ENCODE measurements around the gene TSPAN15. TPM values are rescaled to one million over a fixed set of nuclear protein-coding genes. Genes with fewer than 3 reads are reported as not detected.

TSPAN15 gene
- total RNA-seq, 3 donors from 2014 or later (not counting 1 experiment from before 2014, with no cell fraction given), result 1.3 to 3.9 (median 2.1) TPM

- intact Hi-C loops (cut with micrococcal nuclease), result loop anchor here (5.0 kb wide), 2 partner anchors 102 to 272 kb away; no protein-coding TSS in a partner anchor
- H3K36me3 Mint-ChIP-seq, result no peaks in the 10 kb centered on the region
- Histone ChIP-seq H3K27me3 (ENCODE audit: control insufficient read depth, insufficient read depth, low read length) (peaks cover 3% of the 10 kb centered on the region), H3K9me3 (ENCODE audit: control insufficient read depth, insufficient read depth, low read length) (no peaks in the 10 kb centered on the region), H3K27ac (ENCODE audit: low read length) (no peak overlapping the region), H3K4me1 (ENCODE audit: control insufficient read depth, insufficient read depth, low read length) (peaks cover 7% of the 10 kb centered on the region), H3K36me3 (ENCODE audit: control insufficient read depth, insufficient read depth, low read length) (no peaks in the 10 kb centered on the region), H3K4me3 (ENCODE audit: low read length) (no peak overlapping the region)
- no peak overlapping the region for H3K27ac Mint-ChIP-seq
- peaks cover 22 to 38% of the 10 kb centered on the region in 2 donors for H3K27me3 Mint-ChIP-seq (ENCODE audit: low read depth in 2 of 2)
- WGBS (ENCODE audit: insufficient coverage), result 88% methylated on average over 7 of the region's 7 CpGs
- no peak overlapping the region for H3K4me3 Mint-ChIP-seq
- DNase-seq (no peak), ATAC-seq (no peak)
- H3K4me1 Mint-ChIP-seq, result peaks cover 7 to 9% of the 10 kb centered on the region in 2 donors
- H3K9me3 Mint-ChIP-seq, result no peaks in the 10 kb centered on the region
- TF ChIP-seq CTCF (IDR thresholded peaks at IDR 0.05), result no peak
Measured at GRCh38 chr10:69508738-69509340, 57.6 kb downstream of the TSPAN15 start.

- no peak overlapping the region for H3K4me3 Mint-ChIP-seq
- H3K27ac Mint-ChIP-seq, result no peak overlapping the region
- H3K9me3 Mint-ChIP-seq, result no peaks in the 10 kb centered on the region
- no peak for ATAC-seq
- Histone ChIP-seq H3K4me3 (ENCODE audit: low read length) (no peak overlapping the region), H3K4me1 (ENCODE audit: control insufficient read depth, insufficient read depth, low read length) (peaks cover 2% of the 10 kb centered on the region), H3K9me3 (ENCODE audit: control insufficient read depth, insufficient read depth, low read length) (no peaks in the 10 kb centered on the region), H3K27ac (ENCODE audit: low read length) (no peak overlapping the region), H3K36me3 (ENCODE audit: control insufficient read depth, insufficient read depth, low read length) (no peaks in the 10 kb centered on the region), H3K27me3 (ENCODE audit: control insufficient read depth, insufficient read depth, low read length) (peaks cover 3% of the 10 kb centered on the region)
- no peak for TF ChIP-seq CTCF (IDR thresholded peaks at IDR 0.05)
- intact Hi-C loops (cut with micrococcal nuclease), result no loop called here
- H3K36me3 Mint-ChIP-seq, result no peaks in the 10 kb centered on the region
- H3K27me3 Mint-ChIP-seq (ENCODE audit: low read depth in 2 of 2), result peaks cover 34 to 69% of the 10 kb centered on the region in 2 donors
- WGBS (ENCODE audit: insufficient coverage), result no CpG with 5 or more reads among the region's 2 CpGs
- peaks cover 2% of the 10 kb centered on the region in 2 donors for H3K4me1 Mint-ChIP-seq
- DNase-seq, result no peak
Measured at GRCh38 chr10:69512901-69513300, 61.6 kb downstream of the TSPAN15 start.

- Histone ChIP-seq H3K4me3 (ENCODE audit: low read length) (no peak overlapping the region), H3K36me3 (ENCODE audit: control insufficient read depth, insufficient read depth, low read length) (no peaks in the 10 kb centered on the region), H3K4me1 (ENCODE audit: control insufficient read depth, insufficient read depth, low read length) (no peaks in the 10 kb centered on the region), H3K9me3 (ENCODE audit: control insufficient read depth, insufficient read depth, low read length) (no peaks in the 10 kb centered on the region), H3K27ac (ENCODE audit: low read length) (no peak overlapping the region), H3K27me3 (ENCODE audit: control insufficient read depth, insufficient read depth, low read length) (peaks cover 3% of the 10 kb centered on the region)
- no peak for ATAC-seq
- intact Hi-C loops (cut with micrococcal nuclease), result loop anchor here (2.0 kb wide), 1 partner anchor 201 kb away; no protein-coding TSS in a partner anchor
- Mint-ChIP-seq H3K9me3 (no peaks in the 10 kb centered on the region), H3K27me3 (ENCODE audit: low read depth in 2 of 2) (peaks cover 33 to 73% of the 10 kb centered on the region in 2 donors), H3K4me3 (no peak overlapping the region), H3K27ac (no peak overlapping the region), H3K4me1 (no peaks in the 10 kb centered on the region), H3K36me3 (no peaks in the 10 kb centered on the region)
- DNase-seq, result no peak
- TF ChIP-seq CTCF (IDR thresholded peaks at IDR 0.05), result no peak
- 92% methylated on average over 4 of the region's 4 CpGs for WGBS (ENCODE audit: insufficient coverage)
Measured at GRCh38 chr10:69513617-69514016, 62.4 kb downstream of the TSPAN15 start.

Measured in natural killer cell (primary cell).